8988T (cell line): ENCODE results near the gene TPST2.

Source experiments
- DNase-seq: peaks from one replicate; pipeline ENCODE4 v3.0.0; 2011

Gene TPST2

GRCh38 chr22:26489447-26490036 is 100.4 kb downstream of the TPST2 start:
- no peak for DNase-seq

GRCh38 chr22:26487996-26488395 is 101.9 kb downstream of the TPST2 start:
- no peak for DNase-seq

- DNase-seq = no peak
These were observed 103.5 kb downstream of the TPST2 start for GRCh38 chr22:26486394-26486793.

- DNase-seq = no peak
These were observed 104.0 kb downstream of the TPST2 start for GRCh38 chr22:26485806-26486390.

GRCh38 chr22:26485013-26485412 is 104.9 kb downstream of the TPST2 start:
- no peak for DNase-seq

- DNase-seq = no peak
These were observed 105.6 kb downstream of the TPST2 start for GRCh38 chr22:26484360-26484706.

GRCh38 chr22:26483439-26484359 is 106.2 kb downstream of the TPST2 start, which contains the start of the genes HPS4 and SRRD:
Gene HPS4 (minus strand): TSS chr22:26483783. CDS start chr22:26481762, 2,021 bp downstream.
Gene SRRD (plus strand): TSS chr22:26483877. CDS start chr22:26483891, 14 bp downstream.
- peak; percentile 62 for DNase-seq

- no peak for DNase-seq
These were observed 106.9 kb downstream of the TPST2 start for GRCh38 chr22:26483043-26483438.

GRCh38 chr22:26482161-26482560 is 107.8 kb downstream of the TPST2 start:
- no peak for DNase-seq

GRCh38 chr22:26481694-26482093 is 108.2 kb downstream of the TPST2 start:
- DNase-seq = no peak

- no peak for DNase-seq
These were observed 108.7 kb downstream of the TPST2 start for GRCh38 chr22:26481112-26481693.

GRCh38 chr22:26480611-26480932 is 109.4 kb downstream of the TPST2 start:
- no peak for DNase-seq

GRCh38 chr22:26479792-26480610 is 109.9 kb downstream of the TPST2 start:
- no peak for DNase-seq

- DNase-seq = no peak
These were observed 110.7 kb downstream of the TPST2 start for GRCh38 chr22:26479043-26479791.

- no peak for DNase-seq
These were observed 112.6 kb downstream of the TPST2 start for GRCh38 chr22:26477341-26477731.

- DNase-seq = no peak
These were observed 113.1 kb downstream of the TPST2 start for GRCh38 chr22:26476705-26477340.

- DNase-seq = no peak
These were observed 115.2 kb downstream of the TPST2 start for GRCh38 chr22:26474682-26475081.
